Posterior cingulate gyrus (tissue), 11 donors: ENCODE data around the gene NTM.
"Not testable (repeated sequence)": the region's sequence is repeated elsewhere in the genome, so short reads cannot be mapped to it uniquely, and the experiment has no call there.

Experiments
- DNase-seq, 10 donors: peaks; one replicate each; pipeline versions ENCODE4 v3.0.0 to v3.0.0-alpha.2; 2020 to 2021; ENCODE audit warnings: mixed read lengths in 3 of 10
- intact Hi-C: fragments of 100-400 bp; cut with DNase I; formaldehyde crosslinking; loops from one replicate; pipeline ENCODE4 v1.15.1; 2023

NTM gene

GRCh38 chr11:131672191-131672590, 301.8 kb downstream of the NTM start:
- intact Hi-C loops = loop anchor here (5.0 to 10.0 kb wide), 3 partner anchors 297 to 750 kb away; partner anchors contain the start of gene NTM
- peak in 5 of 10 donors; percentile 47 to 92 (median 89) for DNase-seq

- intact Hi-C loops = loop anchor here (1.0 to 10.0 kb wide), 4 partner anchors 299 to 752 kb away; partner anchors contain the start of gene NTM
- DNase-seq = peak; percentile 81 to 98 (median 92)
Observed at GRCh38 chr11:131674051-131674755, 303.8 kb downstream of the NTM start.

GRCh38 chr11:131675121-131675888, 304.9 kb downstream of the NTM start:
- intact Hi-C loops = loop anchor here (10.0 kb wide), 2 partner anchors 301 to 431 kb away; partner anchors contain the start of gene NTM

GRCh38 chr11:131677828-131678470, 307.5 kb downstream of the NTM start:
- intact Hi-C loops = loop anchor here (10.0 kb wide), 2 partner anchors 303 to 433 kb away; partner anchors contain the start of gene NTM
- DNase-seq = peak in 1 of 10 donors; percentile 55

More at GRCh38 chr11:131675121-131675888, 304.9 kb downstream of the NTM start:
- no peak for DNase-seq

- DNase-seq = peak in 1 of 10 donors; percentile 54
- intact Hi-C loops = loop anchor here (10.0 kb wide), 2 partner anchors 304 to 434 kb away; partner anchors contain the start of gene NTM
Observed at GRCh38 chr11:131678658-131679340, 308.4 kb downstream of the NTM start.

GRCh38 chr11:131680448-131680847, 310.0 kb downstream of the NTM start:
- intact Hi-C loops, DNase-seq: not testable (repeated sequence)

GRCh38 chr11:131681920-131682319, 311.5 kb downstream of the NTM start:
- no peak for DNase-seq
- intact Hi-C loops = no loop called here

GRCh38 chr11:131682373-131683015, 312.1 kb downstream of the NTM start:
- intact Hi-C loops = no loop called here
- peak in 1 of 10 donors; percentile 70 for DNase-seq

- intact Hi-C loops = no loop called here
- DNase-seq = no peak
Observed at GRCh38 chr11:131683131-131683530, 312.7 kb downstream of the NTM start.

- intact Hi-C loops = no loop called here
- no peak for DNase-seq
Observed at GRCh38 chr11:131683666-131684065, 313.3 kb downstream of the NTM start.

- intact Hi-C loops = no loop called here
- DNase-seq = peak in 1 of 10 donors; percentile 82
Observed at GRCh38 chr11:131684111-131685060, 314.0 kb downstream of the NTM start.

- intact Hi-C loops = no loop called here
- no peak for DNase-seq
Observed at GRCh38 chr11:131685206-131685605, 314.8 kb downstream of the NTM start.

GRCh38 chr11:131685906-131686305, 315.5 kb downstream of the NTM start:
- intact Hi-C loops = no loop called here
- DNase-seq = no peak

- intact Hi-C loops = no loop called here
- DNase-seq = peak in 1 of 10 donors; percentile 81
Observed at GRCh38 chr11:131686836-131687235, 316.4 kb downstream of the NTM start.

- intact Hi-C loops = no loop called here
- peak in 1 of 10 donors; percentile 80 for DNase-seq
Observed at GRCh38 chr11:131687291-131688047, 317.1 kb downstream of the NTM start.

GRCh38 chr11:131688048-131688693, 317.8 kb downstream of the NTM start:
- DNase-seq = peak in 9 of 10 donors; percentile 64 to 97 (median 80)
- intact Hi-C loops = no loop called here
